HEK293 (cell line): ENCODE data around the gene KIT.

Source experiments
- BCL11A ChIP-seq: fragments of 450-650 bp; formaldehyde crosslinking; IDR thresholded peaks from 2 replicates; pipeline ENCODE4 v1.5.1; 2016; ENCODE audit warnings: low read depth, missing biosample characterization, missing genetic modification characterization
- EGR2 ChIP-seq: fragments of 450-650 bp; formaldehyde crosslinking; IDR thresholded peaks from 2 replicates; pipeline ENCODE4 v1.5.1; 2016; ENCODE audit warnings: low read depth, missing biosample characterization, missing genetic modification characterization
- FEZF1 ChIP-seq: fragments of 450-650 bp; formaldehyde crosslinking; IDR thresholded peaks from 2 replicates; pipeline ENCODE4 v1.5.1; 2016; ENCODE audit warnings: missing biosample characterization, missing genetic modification characterization
- GFI1B ChIP-seq: fragments of 450-650 bp; formaldehyde crosslinking; IDR thresholded peaks from 2 replicates; pipeline ENCODE4 v1.5.1; 2016; ENCODE audit warnings: missing biosample characterization, missing genetic modification characterization
- HOXA7 ChIP-seq: sonication (generic); formaldehyde crosslinking; IDR thresholded peaks from 2 replicates; pipeline ENCODE4 v1.8.1; 2022; ENCODE audit warnings: missing genetic modification reagents, borderline replicate concordance
- KLF1 ChIP-seq: fragments of 450-650 bp; formaldehyde crosslinking; IDR thresholded peaks from 2 replicates; pipeline ENCODE4 v1.5.1; 2016; ENCODE audit warnings: missing biosample characterization, missing genetic modification characterization
- PBX3 ChIP-seq: sonication (generic); formaldehyde crosslinking; IDR thresholded peaks from 2 replicates; pipeline ENCODE4 v1.8.1; 2022; ENCODE audit warnings: mild to moderate bottlenecking, moderate library complexity, missing genetic modification reagents
- SALL2 ChIP-seq: fragments of 450-650 bp; formaldehyde crosslinking; IDR thresholded peaks from 2 replicates; pipeline ENCODE4 v1.5.0; 2017; ENCODE audit warnings: missing biosample characterization, mild to moderate bottlenecking, missing genetic modification characterization, borderline replicate concordance
- SP3 ChIP-seq: fragments of 450-650 bp; formaldehyde crosslinking; IDR thresholded peaks from 2 replicates; pipeline ENCODE4 v1.5.1; 2016; ENCODE audit warnings: missing biosample characterization, missing genetic modification characterization
- ZBTB26 ChIP-seq: fragments of 450-650 bp; formaldehyde crosslinking; optimal IDR thresholded peaks from 2 replicates; pipeline ENCODE3; 2016; ENCODE audit warnings: missing biosample characterization, mild to moderate bottlenecking, missing genetic modification characterization
- ZBTB8A ChIP-seq: fragments of 450-650 bp; formaldehyde crosslinking; IDR thresholded peaks from 2 replicates; pipeline ENCODE4 v1.5.1; 2016; ENCODE audit warnings: missing biosample characterization, missing genetic modification characterization
- ZIC2 ChIP-seq: fragments of 450-650 bp; formaldehyde crosslinking; IDR thresholded peaks from 2 replicates; pipeline ENCODE4 v1.5.1; 2016; ENCODE audit warnings: missing biosample characterization, missing genetic modification characterization
- ZNF133 ChIP-seq: fragments of 450-650 bp; formaldehyde crosslinking; IDR thresholded peaks from 2 replicates; pipeline ENCODE4 v1.5.1; 2016; ENCODE audit warnings: missing biosample characterization, missing genetic modification characterization
- ZNF221 ChIP-seq: fragments of 450-650 bp; formaldehyde crosslinking; IDR thresholded peaks from 2 replicates; pipeline ENCODE4 v1.5.1; 2017; ENCODE audit warnings: missing biosample characterization, missing genetic modification characterization, borderline replicate concordance
- ZNF23 ChIP-seq: fragments of 450-650 bp; formaldehyde crosslinking; IDR thresholded peaks from 2 replicates; pipeline ENCODE4 v1.5.1; 2016; ENCODE audit warnings: missing biosample characterization, missing genetic modification characterization, borderline replicate concordance
- ZNF529 ChIP-seq: fragments of 450-650 bp; formaldehyde crosslinking; IDR thresholded peaks from 2 replicates; pipeline ENCODE4 v1.5.1; 2017; ENCODE audit warnings: missing genetic modification characterization, missing biosample characterization; ENCODE audit not compliant: insufficient replicate concordance
- ZNF530 ChIP-seq: fragments of 450-650 bp; formaldehyde crosslinking; IDR thresholded peaks from 2 replicates; pipeline ENCODE4 v1.5.1; 2016; ENCODE audit warnings: low read depth, missing biosample characterization, missing genetic modification characterization
- ZNF555 ChIP-seq: fragments of 450-650 bp; formaldehyde crosslinking; conservative IDR thresholded peaks from 2 replicates; pipeline ENCODE4 v1.5.1; 2017; ENCODE audit warnings: missing biosample characterization, mild to moderate bottlenecking, missing genetic modification characterization, inconsistent platforms
- ZNF626 ChIP-seq: fragments of 450-650 bp; sonication (Bioruptor Pico); formaldehyde crosslinking; IDR thresholded peaks from 2 replicates; pipeline ENCODE4 v1.5.1; 2018; ENCODE audit warnings: missing biosample characterization, missing genetic modification characterization, inconsistent platforms
- ZNF677 ChIP-seq: fragments of 450-650 bp; IDR thresholded peaks from 2 replicates; pipeline ENCODE4 v1.5.0; 2018; ENCODE audit warnings: missing biosample characterization, mild to moderate bottlenecking, missing genetic modification characterization, moderate library complexity
- ZNF692 ChIP-seq: fragments of 450-650 bp; formaldehyde crosslinking; IDR thresholded peaks from 2 replicates; pipeline ENCODE4 v1.5.1; 2016; ENCODE audit warnings: missing biosample characterization, missing genetic modification characterization
- ZNF701 ChIP-seq: fragments of 450-650 bp; formaldehyde crosslinking; IDR thresholded peaks from 2 replicates; pipeline ENCODE4 v1.5.1; 2016; ENCODE audit warnings: missing biosample characterization, missing genetic modification characterization
- ZNF707 ChIP-seq: fragments of 450-650 bp; formaldehyde crosslinking; IDR thresholded peaks from 2 replicates; pipeline ENCODE4 v1.5.1; 2016; ENCODE audit warnings: missing biosample characterization, missing genetic modification characterization
- ZSCAN23 ChIP-seq: fragments of 450-650 bp; formaldehyde crosslinking; IDR thresholded peaks from 2 replicates; pipeline ENCODE4 v1.5.1; 2016; ENCODE audit warnings: missing biosample characterization, missing genetic modification characterization
- TF ChIP-seq, protein P1 (sequence below): fragments of 450-650 bp; formaldehyde crosslinking; IDR thresholded peaks from 2 replicates; pipeline ENCODE4 v1.5.1; 2017; ENCODE audit warnings: missing biosample characterization, missing genetic modification characterization
- TF ChIP-seq, protein P2 (sequence below): fragments of 450-650 bp; formaldehyde crosslinking; IDR thresholded peaks from 2 replicates; pipeline ENCODE4 v1.5.1; 2016; ENCODE audit warnings: missing biosample characterization, missing genetic modification characterization
- TF ChIP-seq, protein P3 (sequence below): fragments of 450-650 bp; formaldehyde crosslinking; IDR thresholded peaks from 2 replicates; pipeline ENCODE4 v1.5.1; 2016; ENCODE audit warnings: missing biosample characterization, missing genetic modification characterization
- TF ChIP-seq, protein P4 (sequence below): fragments of 450-650 bp; formaldehyde crosslinking; IDR thresholded peaks from 2 replicates; pipeline ENCODE4 v1.5.1; 2017; ENCODE audit warnings: missing biosample characterization, missing genetic modification characterization

Gene KIT

GRCh38 chr4:54657551-54658251, at the start of gene KIT (continued):
- TF ChIP-seq, protein P1, sequence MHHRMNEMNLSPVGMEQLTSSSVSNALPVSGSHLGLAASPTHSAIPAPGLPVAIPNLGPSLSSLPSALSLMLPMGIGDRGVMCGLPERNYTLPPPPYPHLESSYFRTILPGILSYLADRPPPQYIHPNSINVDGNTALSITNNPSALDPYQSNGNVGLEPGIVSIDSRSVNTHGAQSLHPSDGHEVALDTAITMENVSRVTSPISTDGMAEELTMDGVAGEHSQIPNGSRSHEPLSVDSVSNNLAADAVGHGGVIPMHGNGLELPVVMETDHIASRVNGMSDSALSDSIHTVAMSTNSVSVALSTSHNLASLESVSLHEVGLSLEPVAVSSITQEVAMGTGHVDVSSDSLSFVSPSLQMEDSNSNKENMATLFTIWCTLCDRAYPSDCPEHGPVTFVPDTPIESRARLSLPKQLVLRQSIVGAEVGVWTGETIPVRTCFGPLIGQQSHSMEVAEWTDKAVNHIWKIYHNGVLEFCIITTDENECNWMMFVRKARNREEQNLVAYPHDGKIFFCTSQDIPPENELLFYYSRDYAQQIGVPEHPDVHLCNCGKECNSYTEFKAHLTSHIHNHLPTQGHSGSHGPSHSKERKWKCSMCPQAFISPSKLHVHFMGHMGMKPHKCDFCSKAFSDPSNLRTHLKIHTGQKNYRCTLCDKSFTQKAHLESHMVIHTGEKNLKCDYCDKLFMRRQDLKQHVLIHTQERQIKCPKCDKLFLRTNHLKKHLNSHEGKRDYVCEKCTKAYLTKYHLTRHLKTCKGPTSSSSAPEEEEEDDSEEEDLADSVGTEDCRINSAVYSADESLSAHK = no peak
- 0 out of 2 replicates have a peak, but pooled peaks have one; percentile 32 for TF ChIP-seq PBX3 (CRISPR knock-in tag)
- TF ChIP-seq SP3 (tag by site-specific recombination) = peak; percentile 77
- TF ChIP-seq EGR2 (tag by site-specific recombination) = no peak
- TF ChIP-seq ZNF555 (tag by site-specific recombination) = no peak
- no peak for TF ChIP-seq BCL11A
- no peak for TF ChIP-seq ZNF133 (tag by site-specific recombination)
- TF ChIP-seq KLF1 (tag by site-specific recombination) = 0 out of 2 replicates have a peak, but pooled peaks have one; percentile 28
- no peak for TF ChIP-seq SALL2 (tag by site-specific recombination)
- peak; percentile 83 for TF ChIP-seq ZBTB26 (tag by site-specific recombination)
- TF ChIP-seq ZNF626 (tag by site-specific recombination) = no peak
- TF ChIP-seq, protein P2, sequence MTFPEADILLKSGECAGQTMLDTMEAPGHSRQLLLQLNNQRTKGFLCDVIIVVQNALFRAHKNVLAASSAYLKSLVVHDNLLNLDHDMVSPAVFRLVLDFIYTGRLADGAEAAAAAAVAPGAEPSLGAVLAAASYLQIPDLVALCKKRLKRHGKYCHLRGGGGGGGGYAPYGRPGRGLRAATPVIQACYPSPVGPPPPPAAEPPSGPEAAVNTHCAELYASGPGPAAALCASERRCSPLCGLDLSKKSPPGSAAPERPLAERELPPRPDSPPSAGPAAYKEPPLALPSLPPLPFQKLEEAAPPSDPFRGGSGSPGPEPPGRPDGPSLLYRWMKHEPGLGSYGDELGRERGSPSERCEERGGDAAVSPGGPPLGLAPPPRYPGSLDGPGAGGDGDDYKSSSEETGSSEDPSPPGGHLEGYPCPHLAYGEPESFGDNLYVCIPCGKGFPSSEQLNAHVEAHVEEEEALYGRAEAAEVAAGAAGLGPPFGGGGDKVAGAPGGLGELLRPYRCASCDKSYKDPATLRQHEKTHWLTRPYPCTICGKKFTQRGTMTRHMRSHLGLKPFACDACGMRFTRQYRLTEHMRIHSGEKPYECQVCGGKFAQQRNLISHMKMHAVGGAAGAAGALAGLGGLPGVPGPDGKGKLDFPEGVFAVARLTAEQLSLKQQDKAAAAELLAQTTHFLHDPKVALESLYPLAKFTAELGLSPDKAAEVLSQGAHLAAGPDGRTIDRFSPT (tag by site-specific recombination) = no peak
- TF ChIP-seq FEZF1 = no peak
- TF ChIP-seq ZNF530 (tag by site-specific recombination) = no peak
- TF ChIP-seq ZNF23 = no peak
- no peak for TF ChIP-seq ZNF529
- no peak for TF ChIP-seq ZNF677 (tag by site-specific recombination)
- no peak for TF ChIP-seq HOXA7
- TF ChIP-seq GFI1B (tag by site-specific recombination) = no peak
- TF ChIP-seq ZNF701 = no peak
- TF ChIP-seq ZNF692 (tag by site-specific recombination) = 0 out of 2 replicates have a peak, but pooled peaks have one; percentile 19
- peak; percentile 71 for TF ChIP-seq ZBTB8A (tag by site-specific recombination)
- TF ChIP-seq, protein P3, sequence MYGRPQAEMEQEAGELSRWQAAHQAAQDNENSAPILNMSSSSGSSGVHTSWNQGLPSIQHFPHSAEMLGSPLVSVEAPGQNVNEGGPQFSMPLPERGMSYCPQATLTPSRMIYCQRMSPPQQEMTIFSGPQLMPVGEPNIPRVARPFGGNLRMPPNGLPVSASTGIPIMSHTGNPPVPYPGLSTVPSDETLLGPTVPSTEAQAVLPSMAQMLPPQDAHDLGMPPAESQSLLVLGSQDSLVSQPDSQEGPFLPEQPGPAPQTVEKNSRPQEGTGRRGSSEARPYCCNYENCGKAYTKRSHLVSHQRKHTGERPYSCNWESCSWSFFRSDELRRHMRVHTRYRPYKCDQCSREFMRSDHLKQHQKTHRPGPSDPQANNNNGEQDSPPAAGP (tag by site-specific recombination) = peak; percentile 30; the same call in 1 of the 2 replicates
- TF ChIP-seq ZSCAN23 (tag by site-specific recombination) = no peak
- TF ChIP-seq, protein P4, sequence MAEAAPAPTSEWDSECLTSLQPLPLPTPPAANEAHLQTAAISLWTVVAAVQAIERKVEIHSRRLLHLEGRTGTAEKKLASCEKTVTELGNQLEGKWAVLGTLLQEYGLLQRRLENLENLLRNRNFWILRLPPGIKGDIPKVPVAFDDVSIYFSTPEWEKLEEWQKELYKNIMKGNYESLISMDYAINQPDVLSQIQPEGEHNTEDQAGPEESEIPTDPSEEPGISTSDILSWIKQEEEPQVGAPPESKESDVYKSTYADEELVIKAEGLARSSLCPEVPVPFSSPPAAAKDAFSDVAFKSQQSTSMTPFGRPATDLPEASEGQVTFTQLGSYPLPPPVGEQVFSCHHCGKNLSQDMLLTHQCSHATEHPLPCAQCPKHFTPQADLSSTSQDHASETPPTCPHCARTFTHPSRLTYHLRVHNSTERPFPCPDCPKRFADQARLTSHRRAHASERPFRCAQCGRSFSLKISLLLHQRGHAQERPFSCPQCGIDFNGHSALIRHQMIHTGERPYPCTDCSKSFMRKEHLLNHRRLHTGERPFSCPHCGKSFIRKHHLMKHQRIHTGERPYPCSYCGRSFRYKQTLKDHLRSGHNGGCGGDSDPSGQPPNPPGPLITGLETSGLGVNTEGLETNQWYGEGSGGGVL = no peak
- TF ChIP-seq ZNF221 = no peak
- peak; percentile 75 for TF ChIP-seq ZIC2 (tag by site-specific recombination)
- TF ChIP-seq ZNF707 (tag by site-specific recombination) = no peak
